A549 (cell line): Measurements from ENCODE around the gene TSPAN8. TPM values are rescaled to one million over a fixed set of nuclear protein-coding genes. Genes with fewer than 3 reads are reported as not detected.

Experiments used
- ATAC-seq, 2 experiments: fragments of 200-7000 bp in 1 of 2; fragments of >200 bp in 1 of 2; cut with Nextera tagmentation in 1 of 2; cut with Tn5 transposase in 1 of 2; 3 replicates each; pipeline versions ENCODE4 v1.8.0 to v1.9.1; 2018 to 2020; ENCODE audit warnings: mild to moderate bottlenecking in 1 of 2, moderate library complexity in 1 of 2
- CTCF ChIA-PET: fragments of 300-600 bp; sonication (Branson Sonifier 250); formaldehyde crosslinking; extraction: SDS; loops from one replicate; lab custom pipeline; 2021; ENCODE audit warnings: antibody characterized with exemption, inconsistent platforms; lab: Yijun Ruan, JAX
- POLR2A ChIA-PET: fragments of 350-600 bp; formaldehyde crosslinking; extraction: SDS; loops from one replicate; lab custom pipeline; 2021; ENCODE audit warnings: antibody characterized with exemption, inconsistent platforms; lab: Yijun Ruan, JAX
- DNase-seq, 2 experiments: peaks; one replicate each; pipeline versions ENCODE4 v3.0.0 to v3.0.0-alpha.2; 2011 to 2016; ENCODE audit warnings: low read depth in 1 of 2, low spot score in 1 of 2
- FAIRE-seq: peaks from 2 replicates; lab custom pipeline; 2011; peaks lifted over from hg19 to GRCh38; lab: Jason Lieb, UNC
- H3K27ac ChIP-seq, 2 experiments: fragments of >200 bp; sonication (Bioruptor Twin); formaldehyde crosslinking; 3 replicates each; pipeline ENCODE4 v1.5.1; 2016 to 2017
- H3K4me1 ChIP-seq: fragments of >200 bp; sonication (Bioruptor Twin); formaldehyde crosslinking; 3 replicates; pipeline ENCODE4 v1.6.1; 2016
- H3K4me2 ChIP-seq: fragments of >200 bp; sonication (Bioruptor Twin); formaldehyde crosslinking; 3 replicates; pipeline ENCODE4 v1.6.1; 2016
- H3K4me3 ChIP-seq: fragments of >200 bp; sonication (Bioruptor Twin); formaldehyde crosslinking; 3 replicates; pipeline ENCODE4 v1.5.1; 2016
- H3K9me3 ChIP-seq: fragments of >200 bp; sonication (Bioruptor Twin); formaldehyde crosslinking; 3 replicates; pipeline ENCODE4 v1.6.1; 2016
- BHLHE40 ChIP-seq: IDR thresholded peaks from 2 replicates; pipeline ENCODE4 v1.6.1; 2012; ENCODE audit warnings: low read depth, low read length, inconsistent platforms
- CBX2 ChIP-seq: fragments of 200-600 bp; sonication (generic); IDR thresholded peaks from 2 replicates; pipeline ENCODE4 v1.6.1; 2016; ENCODE audit warnings: low read depth, mild to moderate bottlenecking, borderline replicate concordance
- CBX8 ChIP-seq: fragments of 200-600 bp; sonication (generic); IDR thresholded peaks from 2 replicates; pipeline ENCODE4 v1.6.1; 2016
- CEBPB ChIP-seq, 2 experiments: fragments of >200 bp in 1 of 2; sonication (Bioruptor Twin) in 1 of 2; formaldehyde crosslinking in 1 of 2; IDR thresholded peaks; 2 replicates each; pipeline ENCODE4 v1.6.1; 2012 to 2016
- CHD4 ChIP-seq: fragments of 200-600 bp; sonication (generic); IDR thresholded peaks from 2 replicates; pipeline ENCODE4 v1.6.1; 2016; ENCODE audit warnings: antibody characterized with exemption, mild to moderate bottlenecking, borderline replicate concordance
- EP300 ChIP-seq, 2 experiments: fragments of >200 bp; sonication (Bioruptor Twin); formaldehyde crosslinking; IDR thresholded peaks; 2 replicates in 1 of 2; 3 replicates in 1 of 2; pipeline ENCODE4 v1.6.1; 2016 to 2017
- ESRRA ChIP-seq: fragments of 150-350 bp; IDR thresholded peaks from 2 replicates; pipeline ENCODE4 v1.6.1; 2014; ENCODE audit warnings: mild to moderate bottlenecking, low read length, borderline replicate concordance
- FOSB ChIP-seq: fragments of 250-450 bp; sonication (Bioruptor Pico); IDR thresholded peaks from 2 replicates; pipeline ENCODE4 v1.5.0; 2020; ENCODE audit warnings: mild to moderate bottlenecking, moderate library complexity
- FOSL2 ChIP-seq, 2 experiments: fragments of 450-650 bp in 1 of 2; fragments of >200 bp in 1 of 2; sonication (Bioruptor Twin) in 1 of 2; formaldehyde crosslinking; IDR thresholded peaks; 2 replicates each; pipeline versions ENCODE4 v1.5.0 to v1.6.1; 2016 to 2020; ENCODE audit warnings: mild to moderate bottlenecking in 1 of 2, moderate library complexity in 1 of 2
- FOXS1 ChIP-seq: fragments of 250-450 bp; sonication (Bioruptor Pico); IDR thresholded peaks from 2 replicates; pipeline ENCODE4 v1.5.0; 2020; ENCODE audit warnings: mild to moderate bottlenecking, moderate library complexity
- GATA3 ChIP-seq: IDR thresholded peaks from 2 replicates; pipeline ENCODE4 v1.6.1; 2012; ENCODE audit warnings: borderline replicate concordance
- HOXB5 ChIP-seq: fragments of 250-450 bp; sonication (Bioruptor Pico); IDR thresholded peaks from 2 replicates; pipeline ENCODE4 v1.5.0; 2020; ENCODE audit warnings: mild to moderate bottlenecking, moderate library complexity
- JUNB ChIP-seq: fragments of >200 bp; sonication (Bioruptor Twin); formaldehyde crosslinking; IDR thresholded peaks from 2 replicates; pipeline ENCODE4 v1.6.1; 2016
- MAFK ChIP-seq: fragments of 450-650 bp; IDR thresholded peaks from 2 replicates; pipeline ENCODE4 v1.6.1; 2014; ENCODE audit not compliant: partially characterized antibody
- MAZ ChIP-seq: fragments of 150-350 bp; IDR thresholded peaks from 2 replicates; pipeline ENCODE4 v1.6.1; 2014; ENCODE audit warnings: antibody characterized with exemption, low read depth, low read length, borderline replicate concordance
- MYC ChIP-seq: IDR thresholded peaks from 2 replicates; pipeline ENCODE4 v1.6.1; 2012; ENCODE audit warnings: mild to moderate bottlenecking, inconsistent platforms, low read length, improper control_type of control experiment, borderline replicate concordance
- NFE2L2 ChIP-seq: fragments of 150-350 bp; conservative IDR thresholded peaks from 2 replicates; pipeline ENCODE4 v1.6.1; 2014; ENCODE audit warnings: low read length
- NPAS2 ChIP-seq: fragments of 250-450 bp; sonication (Bioruptor Pico); IDR thresholded peaks from 2 replicates; pipeline ENCODE4 v1.8.0; 2022; ENCODE audit warnings: mild to moderate bottlenecking, moderate library complexity, borderline replicate concordance
- PHF8 ChIP-seq: fragments of 200-600 bp; sonication (generic); IDR thresholded peaks from 2 replicates; pipeline ENCODE4 v1.6.1; 2016; ENCODE audit warnings: low read depth, mild to moderate bottlenecking, antibody characterized with exemption, moderate library complexity, borderline replicate concordance
- POLR2A ChIP-seq: IDR thresholded peaks from 2 replicates; pipeline ENCODE4 v1.6.1; 2012; ENCODE audit warnings: mild to moderate bottlenecking, low read length
- POLR2AphosphoS2 ChIP-seq: conservative IDR thresholded peaks from 2 replicates; pipeline ENCODE4 v1.6.1; 2012; ENCODE audit warnings: low read length, improper control_type of control experiment, inconsistent platforms
- RARB ChIP-seq: fragments of 250-450 bp; sonication (Bioruptor Pico); IDR thresholded peaks from 2 replicates; pipeline ENCODE4 v1.8.0; 2021; ENCODE audit warnings: mild to moderate bottlenecking, moderate library complexity
- RFX5 ChIP-seq: fragments of 450-650 bp; IDR thresholded peaks from 2 replicates; pipeline ENCODE4 v1.7.1; 2014; ENCODE audit warnings: antibody characterized with exemption, mild to moderate bottlenecking, moderate library complexity
- SMC3 ChIP-seq: fragments of >200 bp; sonication (Bioruptor Twin); formaldehyde crosslinking; IDR thresholded peaks from 3 replicates; pipeline ENCODE4 v1.6.1; 2018; ENCODE audit warnings: inconsistent platforms
- SREBF2 ChIP-seq: fragments of 450-650 bp; IDR thresholded peaks from 2 replicates; pipeline ENCODE4 v1.6.1; 2014; ENCODE audit warnings: mild to moderate bottlenecking, moderate library complexity
- TFCP2L1 ChIP-seq: fragments of 250-450 bp; sonication (Bioruptor Pico); IDR thresholded peaks from 2 replicates; pipeline ENCODE4 v1.5.0; 2021; ENCODE audit warnings: mild to moderate bottlenecking
- TP53 ChIP-seq: fragments of 250-450 bp; sonication (Bioruptor Pico); IDR thresholded peaks from 2 replicates; pipeline ENCODE4 v1.5.0; 2021; ENCODE audit warnings: mild to moderate bottlenecking, moderate library complexity
- ZC3H11A ChIP-seq: fragments of 450-650 bp; IDR thresholded peaks from 2 replicates; pipeline ENCODE4 v1.6.1; 2014; ENCODE audit warnings: antibody characterized with exemption, mild to moderate bottlenecking
- ZFP36 ChIP-seq: fragments of 450-650 bp; IDR thresholded peaks from 2 replicates; pipeline ENCODE4 v1.6.1; 2014; ENCODE audit warnings: borderline replicate concordance; ENCODE audit not compliant: partially characterized antibody
- ZNF302 ChIP-seq: fragments of 250-450 bp; sonication (Bioruptor Pico); IDR thresholded peaks from 2 replicates; pipeline ENCODE4 v1.9.0; 2021; ENCODE audit warnings: inconsistent platforms, mild to moderate bottlenecking, moderate library complexity
- ZSCAN20 ChIP-seq: fragments of 250-450 bp; sonication (Bioruptor Pico); IDR thresholded peaks from 2 replicates; pipeline ENCODE4 v1.8.0; 2022; ENCODE audit warnings: mild to moderate bottlenecking, moderate library complexity
- WGBS: methylation state at CpG from one replicate; pipeline ENCODE4 v1.1.6; 2017; ENCODE audit errors: missing lambda C conversion rate; 5-methylcytosine and 5-hydroxymethylcytosine counted together
- polyA plus RNA-seq, 4 experiments: library from polyadenylated mRNA; depleted of rRNA in 3 of 4; stranded (reverse); fragments of >200 nt; fragmentation: RNase III in 1 of 4; extraction: RNeasy Plus Mini Kit Qiagen cat#74134 plus additional on column Dnase treatment in 1 of 4; gene quantifications; 2 replicates in 3 of 4; 3 replicates in 1 of 4; pipeline ENCODE4 v1.2.3, GENCODE V29; 2011 to 2017
- TF ChIP-seq, protein P1 (sequence below): fragments of >200 bp; sonication (Bioruptor Twin); formaldehyde crosslinking; IDR thresholded peaks from 2 replicates; pipeline ENCODE4 v1.6.1; 2016
- TF ChIP-seq, protein P2 (sequence below): fragments of >200 bp; sonication (Bioruptor Twin); formaldehyde crosslinking; IDR thresholded peaks from 3 replicates; pipeline ENCODE4 v1.5.1; 2016
- TF ChIP-seq, protein P3 (sequence below): fragments of >200 bp; sonication (Bioruptor Twin); formaldehyde crosslinking; IDR thresholded peaks from 3 replicates; pipeline ENCODE4 v1.6.1; 2016
- TF ChIP-seq, protein P4 (sequence below): IDR thresholded peaks from 2 replicates; pipeline ENCODE4 v1.6.1; 2012
- TF ChIP-seq, protein P5 (sequence below): IDR thresholded peaks from 2 replicates; pipeline ENCODE4 v1.6.1; 2012; ENCODE audit warnings: low read depth, borderline replicate concordance

Gene TSPAN8
- polyA plus RNA-seq, 2 of the 4 experiments (the other 2 are of a cell fraction): 0.16 TPM; not detected in 1

DNA sequence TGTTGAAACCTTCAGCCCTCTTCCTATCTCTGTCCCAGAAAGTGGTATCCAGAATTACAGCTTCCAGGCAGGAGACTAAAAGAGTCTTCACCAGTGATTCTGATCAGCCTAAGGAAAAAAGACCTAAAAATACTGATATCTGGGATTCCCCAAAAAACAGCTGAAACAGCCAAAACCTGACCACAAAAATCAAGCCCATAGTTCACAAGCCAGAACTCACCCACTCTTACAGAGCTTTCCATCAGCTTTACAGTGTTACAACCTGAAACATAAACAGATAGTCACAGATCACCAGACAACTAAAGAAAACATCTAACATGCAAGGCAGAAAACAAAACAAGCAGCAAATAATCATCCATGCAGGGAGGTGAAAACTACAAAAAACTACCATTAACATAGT lies 26.0 kb upstream of the TSPAN8 start:
- H3K4me2 ChIP-seq: no peak overlapping the region
- ATAC-seq: no peak
- no peak for FAIRE-seq
- no peak overlapping the region for H3K27ac ChIP-seq
- CTCF ChIA-PET: no interaction called here
- POLR2A ChIA-PET: no interaction called here
- DNase-seq: no peak
- no peaks in the 10 kb centered on the region for H3K4me1 ChIP-seq
- no peaks in the 10 kb centered on the region for H3K9me3 ChIP-seq
- no peak overlapping the region for H3K4me3 ChIP-seq
- TF ChIP-seq RFX5 (no peak), MAFK (no peak), FOXS1 (no peak), CBX8 (no peak), NFE2L2 (no peak), EP300 (IDR thresholded peaks at IDR 0.05) (no peak), ESRRA (no peak), ZNF302 (CRISPR knock-in tag) (no peak)

DNA sequence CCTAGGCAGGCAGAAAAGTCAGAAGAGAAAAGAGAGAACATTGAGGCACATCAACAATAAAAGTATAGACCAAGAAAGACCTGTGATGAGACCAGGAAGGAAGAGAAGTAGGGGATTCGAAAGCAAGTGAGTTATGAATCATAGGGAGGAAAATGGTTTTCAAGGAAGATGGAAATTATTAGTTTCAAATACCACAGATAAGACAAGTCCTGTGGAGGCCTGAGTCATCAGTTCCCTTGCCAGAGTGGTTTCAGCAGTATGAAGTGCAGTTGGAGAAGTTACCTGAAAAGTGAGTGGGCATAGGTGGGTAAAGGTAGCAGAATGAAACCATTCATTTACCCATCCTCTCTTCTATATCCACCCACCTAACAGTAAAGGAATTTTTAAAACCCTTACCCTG lies 25.2 kb upstream of the TSPAN8 start:
- DNase-seq: no peak
- Histone ChIP-seq H3K4me3 (no peak overlapping the region), H3K4me2 (no peak overlapping the region), H3K4me1 (no peaks in the 10 kb centered on the region), H3K27ac (no peak overlapping the region), H3K9me3 (no peaks in the 10 kb centered on the region)
- no peak for ATAC-seq
- CTCF ChIA-PET: no interaction called here
- 0% methylated on average over 1 of the region's 1 CpG for WGBS
- TF ChIP-seq POLR2A: no peak
- no peak for TF ChIP-seq NPAS2 (CRISPR knock-in tag)
- TF ChIP-seq FOSL2 (IDR thresholded peaks at IDR 0.05): no peak
- TF ChIP-seq FOSL2 (CRISPR knock-in tag; IDR thresholded peaks at IDR 0.05): no peak
- no peak for TF ChIP-seq MAFK
- TF ChIP-seq CEBPB (IDR thresholded peaks at IDR 0.05): no peak
- TF ChIP-seq CBX2: no peak
- TF ChIP-seq MAZ: no peak
- no peak for TF ChIP-seq CHD4
- TF ChIP-seq, protein P1, sequence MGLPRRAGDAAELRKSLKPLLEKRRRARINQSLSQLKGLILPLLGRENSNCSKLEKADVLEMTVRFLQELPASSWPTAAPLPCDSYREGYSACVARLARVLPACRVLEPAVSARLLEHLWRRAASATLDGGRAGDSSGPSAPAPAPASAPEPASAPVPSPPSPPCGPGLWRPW: no peak
- no peak for TF ChIP-seq BHLHE40
- TF ChIP-seq TP53 (CRISPR knock-in tag): no peak
- no peak for TF ChIP-seq GATA3
- TF ChIP-seq MYC: no peak
- no peak for TF ChIP-seq PHF8
- TF ChIP-seq ESRRA: no peak
- TF ChIP-seq NFE2L2: no peak
- TF ChIP-seq ZFP36: no peak
- TF ChIP-seq ZC3H11A: no peak
- TF ChIP-seq POLR2AphosphoS2: no peak
- no peak for TF ChIP-seq RFX5
- POLR2A ChIA-PET: no interaction called here
- no peak for FAIRE-seq

DNA sequence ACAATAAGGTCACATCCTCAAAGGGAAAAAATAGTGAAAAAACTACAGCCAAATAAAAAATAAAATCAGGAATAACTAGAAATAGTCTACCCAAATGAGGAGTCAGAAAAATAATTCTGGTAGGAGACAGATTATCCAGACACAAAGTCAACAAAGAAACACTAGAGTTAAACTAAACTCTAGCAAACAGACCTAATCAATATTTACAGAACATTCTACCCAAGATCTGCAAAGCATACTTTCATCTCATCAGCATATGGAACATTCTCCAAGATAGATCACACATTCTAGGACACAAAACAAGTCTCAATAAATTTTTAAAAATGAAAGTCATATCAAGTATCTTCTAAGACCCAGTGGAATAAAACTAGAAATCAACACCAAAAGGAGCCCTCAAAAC lies 20.4 kb upstream of the TSPAN8 start:
- H3K4me3 ChIP-seq: no peak overlapping the region
- ATAC-seq: no peak
- no peak overlapping the region for H3K4me2 ChIP-seq
- H3K27ac ChIP-seq: no peak overlapping the region
- ChIA-PET CTCF (no interaction called here), POLR2A (no interaction called here)
- no peaks in the 10 kb centered on the region for H3K9me3 ChIP-seq
- DNase-seq: no peak
- no peaks in the 10 kb centered on the region for H3K4me1 ChIP-seq
- FAIRE-seq: no peak
- TF ChIP-seq GATA3: no peak
- no peak for TF ChIP-seq MYC
- no peak for TF ChIP-seq FOSB (CRISPR knock-in tag)
- TF ChIP-seq, protein P2, sequence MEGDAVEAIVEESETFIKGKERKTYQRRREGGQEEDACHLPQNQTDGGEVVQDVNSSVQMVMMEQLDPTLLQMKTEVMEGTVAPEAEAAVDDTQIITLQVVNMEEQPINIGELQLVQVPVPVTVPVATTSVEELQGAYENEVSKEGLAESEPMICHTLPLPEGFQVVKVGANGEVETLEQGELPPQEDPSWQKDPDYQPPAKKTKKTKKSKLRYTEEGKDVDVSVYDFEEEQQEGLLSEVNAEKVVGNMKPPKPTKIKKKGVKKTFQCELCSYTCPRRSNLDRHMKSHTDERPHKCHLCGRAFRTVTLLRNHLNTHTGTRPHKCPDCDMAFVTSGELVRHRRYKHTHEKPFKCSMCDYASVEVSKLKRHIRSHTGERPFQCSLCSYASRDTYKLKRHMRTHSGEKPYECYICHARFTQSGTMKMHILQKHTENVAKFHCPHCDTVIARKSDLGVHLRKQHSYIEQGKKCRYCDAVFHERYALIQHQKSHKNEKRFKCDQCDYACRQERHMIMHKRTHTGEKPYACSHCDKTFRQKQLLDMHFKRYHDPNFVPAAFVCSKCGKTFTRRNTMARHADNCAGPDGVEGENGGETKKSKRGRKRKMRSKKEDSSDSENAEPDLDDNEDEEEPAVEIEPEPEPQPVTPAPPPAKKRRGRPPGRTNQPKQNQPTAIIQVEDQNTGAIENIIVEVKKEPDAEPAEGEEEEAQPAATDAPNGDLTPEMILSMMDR: no peak
- TF ChIP-seq TFCP2L1 (CRISPR knock-in tag): no peak
- TF ChIP-seq TP53 (CRISPR knock-in tag): no peak
- no peak for TF ChIP-seq ZC3H11A
- no peak for TF ChIP-seq ZNF302 (CRISPR knock-in tag)
- no peak for TF ChIP-seq SMC3
- TF ChIP-seq, protein P3, sequence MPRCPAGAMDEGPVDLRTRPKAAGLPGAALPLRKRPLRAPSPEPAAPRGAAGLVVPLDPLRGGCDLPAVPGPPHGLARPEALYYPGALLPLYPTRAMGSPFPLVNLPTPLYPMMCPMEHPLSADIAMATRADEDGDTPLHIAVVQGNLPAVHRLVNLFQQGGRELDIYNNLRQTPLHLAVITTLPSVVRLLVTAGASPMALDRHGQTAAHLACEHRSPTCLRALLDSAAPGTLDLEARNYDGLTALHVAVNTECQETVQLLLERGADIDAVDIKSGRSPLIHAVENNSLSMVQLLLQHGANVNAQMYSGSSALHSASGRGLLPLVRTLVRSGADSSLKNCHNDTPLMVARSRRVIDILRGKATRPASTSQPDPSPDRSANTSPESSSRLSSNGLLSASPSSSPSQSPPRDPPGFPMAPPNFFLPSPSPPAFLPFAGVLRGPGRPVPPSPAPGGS: no peak
- no peak for TF ChIP-seq JUNB
- no peak for TF ChIP-seq FOXS1
- TF ChIP-seq SREBF2: no peak
- no peak for TF ChIP-seq HOXB5 (CRISPR knock-in tag)
- TF ChIP-seq CBX8: no peak
- no peak for TF ChIP-seq RARB (CRISPR knock-in tag)
- TF ChIP-seq, protein P4, sequence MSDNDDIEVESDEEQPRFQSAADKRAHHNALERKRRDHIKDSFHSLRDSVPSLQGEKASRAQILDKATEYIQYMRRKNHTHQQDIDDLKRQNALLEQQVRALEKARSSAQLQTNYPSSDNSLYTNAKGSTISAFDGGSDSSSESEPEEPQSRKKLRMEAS: no peak
- TF ChIP-seq ZSCAN20 (CRISPR knock-in tag): no peak
- TF ChIP-seq, protein P5, sequence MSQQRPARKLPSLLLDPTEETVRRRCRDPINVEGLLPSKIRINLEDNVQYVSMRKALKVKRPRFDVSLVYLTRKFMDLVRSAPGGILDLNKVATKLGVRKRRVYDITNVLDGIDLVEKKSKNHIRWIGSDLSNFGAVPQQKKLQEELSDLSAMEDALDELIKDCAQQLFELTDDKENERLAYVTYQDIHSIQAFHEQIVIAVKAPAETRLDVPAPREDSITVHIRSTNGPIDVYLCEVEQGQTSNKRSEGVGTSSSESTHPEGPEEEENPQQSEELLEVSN: no peak
